OCI-LY1 (cell line): ENCODE measurements around the gene ZSWIM8.

ENCODE experiments used
- EZH2 ChIP-seq: fragments of 200-600 bp; sonication (generic), shearing (Covaris generic); IDR thresholded peaks from 2 replicates; pipeline ENCODE4 v1.8.0; 2017; ENCODE audit warnings: borderline replicate concordance, mixed run types, mild to moderate bottlenecking, antibody characterized with exemption, low read length, moderate library complexity, mixed read lengths
- TF ChIP-seq, protein P1 (sequence below): fragments of 200-600 bp; sonication (generic), shearing (Covaris generic); IDR thresholded peaks from 2 replicates; pipeline ENCODE4 v1.5.1; 2017; ENCODE audit warnings: mild to moderate bottlenecking, antibody characterized with exemption, low read length, moderate library complexity, mixed read lengths

DNA sequence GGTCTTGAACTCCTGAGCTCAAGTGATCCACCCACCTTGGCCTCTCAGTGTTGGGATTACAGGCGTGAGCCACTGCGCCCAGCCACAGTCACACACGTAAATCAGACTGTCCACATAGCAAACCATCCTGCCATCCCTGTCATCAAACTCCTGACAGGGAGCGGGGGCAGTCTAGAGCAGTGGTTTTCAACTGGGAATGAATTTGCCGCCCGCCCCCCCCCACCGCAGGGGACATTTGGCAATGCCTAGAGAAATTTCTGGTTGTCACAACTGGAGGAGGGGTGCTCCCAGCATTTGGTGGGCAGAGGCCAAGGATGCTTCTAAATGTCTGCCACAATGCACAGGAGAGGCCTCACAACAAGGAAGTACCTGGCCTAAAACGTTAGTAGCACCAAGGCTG, 64.8 kb downstream of the ZSWIM8 start:
- TF ChIP-seq, protein P1, sequence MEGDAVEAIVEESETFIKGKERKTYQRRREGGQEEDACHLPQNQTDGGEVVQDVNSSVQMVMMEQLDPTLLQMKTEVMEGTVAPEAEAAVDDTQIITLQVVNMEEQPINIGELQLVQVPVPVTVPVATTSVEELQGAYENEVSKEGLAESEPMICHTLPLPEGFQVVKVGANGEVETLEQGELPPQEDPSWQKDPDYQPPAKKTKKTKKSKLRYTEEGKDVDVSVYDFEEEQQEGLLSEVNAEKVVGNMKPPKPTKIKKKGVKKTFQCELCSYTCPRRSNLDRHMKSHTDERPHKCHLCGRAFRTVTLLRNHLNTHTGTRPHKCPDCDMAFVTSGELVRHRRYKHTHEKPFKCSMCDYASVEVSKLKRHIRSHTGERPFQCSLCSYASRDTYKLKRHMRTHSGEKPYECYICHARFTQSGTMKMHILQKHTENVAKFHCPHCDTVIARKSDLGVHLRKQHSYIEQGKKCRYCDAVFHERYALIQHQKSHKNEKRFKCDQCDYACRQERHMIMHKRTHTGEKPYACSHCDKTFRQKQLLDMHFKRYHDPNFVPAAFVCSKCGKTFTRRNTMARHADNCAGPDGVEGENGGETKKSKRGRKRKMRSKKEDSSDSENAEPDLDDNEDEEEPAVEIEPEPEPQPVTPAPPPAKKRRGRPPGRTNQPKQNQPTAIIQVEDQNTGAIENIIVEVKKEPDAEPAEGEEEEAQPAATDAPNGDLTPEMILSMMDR = no peak
- TF ChIP-seq EZH2 = no peak
